RPMI7951 (cell line): Measurements from ENCODE around the gene HSPA1A. TPM values are rescaled to one million over a fixed set of nuclear protein-coding genes. Genes with fewer than 3 reads are reported as not detected.
A peak's percentile ranks its signal among the peaks of the same experiment; 100 is the strongest.

Source experiments
- DNase-seq: peaks from one replicate; pipeline ENCODE4 v3.0.0-alpha.2; 2012; ENCODE audit warnings: low read depth
- total RNA-seq: library from RNA; depleted of rRNA; stranded (reverse); fragments of >200 nt; shearing (Covaris generic); gene quantifications from 2 replicates; pipeline ENCODE4 v1.2.3, GENCODE V29; 2014; rRNA removed

Gene HSPA1A
- 141 and 155 TPM in 2 replicates for total RNA-seq

DNA sequence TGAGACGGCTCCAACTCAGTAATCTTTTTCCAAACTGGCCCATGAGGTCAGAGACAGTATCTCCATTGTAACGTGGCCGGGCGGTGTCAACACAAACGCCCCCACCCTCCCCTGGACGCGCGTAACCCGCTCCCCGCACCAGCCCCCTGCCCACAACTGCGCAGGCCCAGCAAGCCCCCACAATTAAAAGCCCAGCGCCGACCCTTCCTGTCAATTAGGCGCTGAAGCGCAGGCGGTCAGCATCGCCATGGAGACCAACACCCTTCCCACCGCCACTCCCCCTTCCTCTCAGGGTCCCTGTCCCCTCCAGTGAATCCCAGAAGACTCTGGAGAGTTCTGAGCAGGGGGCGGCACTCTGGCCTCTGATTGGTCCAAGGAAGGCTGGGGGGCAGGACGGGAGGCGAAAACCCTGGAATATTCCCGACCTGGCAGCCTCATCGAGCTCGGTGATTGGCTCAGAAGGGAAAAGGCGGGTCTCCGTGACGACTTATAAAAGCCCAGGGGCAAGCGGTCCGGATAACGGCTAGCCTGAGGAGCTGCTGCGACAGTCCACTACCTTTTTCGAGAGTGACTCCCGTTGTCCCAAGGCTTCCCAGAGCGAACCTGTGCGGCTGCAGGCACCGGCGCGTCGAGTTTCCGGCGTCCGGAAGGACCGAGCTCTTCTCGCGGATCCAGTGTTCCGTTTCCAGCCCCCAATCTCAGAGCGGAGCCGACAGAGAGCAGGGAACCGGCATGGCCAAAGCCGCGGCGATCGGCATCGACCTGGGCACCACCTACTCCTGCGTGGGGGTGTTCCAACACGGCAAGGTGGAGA is at the start of gene HSPA1A, which contains the start of gene HSPA1L:
Gene HSPA1A, plus strand, starts transcription at position 519 of the 814 bp plus-strand sequence. Its CDS starts 214 bp downstream, at position 733.
Gene HSPA1L, minus strand, starts transcription at position 259 of the 814 bp plus-strand sequence. CDS start 3,311 bp downstream, outside the sequence.
- peak; percentile 97 for DNase-seq

DNA sequence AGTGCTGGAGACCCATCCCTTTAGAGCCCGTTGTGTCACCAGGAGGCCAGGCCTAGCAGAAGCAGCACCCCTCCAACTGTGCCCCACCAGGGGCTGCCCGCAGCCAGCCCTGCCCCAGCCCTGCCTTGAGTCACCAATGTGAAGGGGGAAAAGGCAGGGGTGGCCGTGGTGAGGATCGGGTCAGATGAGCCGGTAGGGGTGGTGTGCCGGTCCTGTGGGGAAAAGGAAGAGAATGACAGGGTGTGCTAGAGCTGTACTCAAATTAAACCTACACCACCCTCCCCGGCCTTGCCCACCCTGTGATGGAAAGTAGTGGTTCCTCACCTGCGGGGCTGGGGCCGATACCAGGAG is 49.8 kb upstream of the HSPA1A start:
- DNase-seq, result no peak

DNA sequence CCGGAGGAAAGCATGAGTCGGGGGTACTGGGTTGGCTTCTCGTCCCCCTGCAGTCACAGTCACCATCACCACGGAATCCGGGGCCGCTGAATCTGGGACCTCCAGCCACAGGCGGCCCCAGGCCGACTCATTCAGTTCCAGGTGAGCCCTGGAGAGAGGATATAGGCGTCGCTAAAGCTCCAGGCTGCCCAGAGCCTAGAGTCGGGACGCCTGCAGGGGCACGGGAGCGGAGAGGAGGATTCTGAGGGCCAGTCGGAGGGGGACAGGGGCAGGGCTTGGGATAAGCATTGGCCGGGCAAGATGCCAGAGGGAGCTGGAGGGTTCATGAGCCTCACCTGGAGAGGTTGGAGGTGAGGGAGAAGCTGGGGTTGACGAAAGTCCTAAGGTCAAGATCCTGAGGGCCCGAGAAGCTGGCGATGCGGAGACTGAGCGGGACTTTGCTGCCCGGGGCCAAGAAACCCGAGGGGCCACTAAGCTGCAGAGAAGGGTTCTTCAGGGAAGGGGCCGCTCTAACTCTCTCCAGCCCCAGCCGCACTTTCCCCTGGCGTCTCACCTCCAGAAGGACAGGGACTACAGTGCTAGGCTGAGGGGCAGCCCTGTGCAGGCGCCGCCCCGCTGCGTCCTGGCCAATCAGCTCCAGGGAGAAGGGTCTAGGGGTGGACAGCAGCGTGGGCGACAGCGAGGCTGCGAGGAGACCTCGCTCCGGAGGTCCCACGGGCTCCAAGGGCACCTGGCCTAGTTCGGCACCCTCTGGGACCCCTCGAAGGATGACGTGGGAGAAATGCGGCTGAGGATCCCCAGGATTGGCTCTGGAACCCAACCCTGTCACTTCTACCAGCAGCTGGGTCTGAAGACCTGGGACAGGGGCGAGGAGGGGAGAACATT is 49.2 kb upstream of the HSPA1A start:
- DNase-seq, result no peak

DNA sequence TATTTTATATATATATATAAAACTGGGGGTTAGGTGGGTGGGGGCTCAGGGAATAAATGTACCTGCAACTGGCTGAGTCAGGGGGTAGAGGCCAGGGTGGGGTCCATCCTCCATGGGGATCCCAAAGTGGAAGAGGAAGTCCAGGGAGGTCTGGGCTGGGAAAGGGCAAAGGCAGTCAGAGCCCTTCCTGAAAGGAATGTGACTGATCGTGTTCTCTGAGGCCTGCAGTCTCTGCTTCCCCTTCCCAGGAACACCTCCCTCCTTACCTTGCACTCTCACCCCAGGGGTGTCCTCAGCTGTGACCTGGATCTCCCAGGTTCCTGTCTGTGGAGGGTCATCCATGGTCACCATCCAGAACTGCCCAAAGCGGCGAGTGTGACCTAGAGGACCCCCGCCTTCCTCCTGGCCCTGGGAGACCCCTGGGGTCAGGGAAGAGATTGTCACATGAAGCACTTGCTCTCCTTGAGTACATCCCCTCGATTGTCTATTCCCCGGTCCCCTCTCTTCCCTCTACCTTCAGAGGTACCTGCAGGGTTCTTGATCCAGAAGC is 48.2 kb upstream of the HSPA1A start:
- no peak for DNase-seq

DNA sequence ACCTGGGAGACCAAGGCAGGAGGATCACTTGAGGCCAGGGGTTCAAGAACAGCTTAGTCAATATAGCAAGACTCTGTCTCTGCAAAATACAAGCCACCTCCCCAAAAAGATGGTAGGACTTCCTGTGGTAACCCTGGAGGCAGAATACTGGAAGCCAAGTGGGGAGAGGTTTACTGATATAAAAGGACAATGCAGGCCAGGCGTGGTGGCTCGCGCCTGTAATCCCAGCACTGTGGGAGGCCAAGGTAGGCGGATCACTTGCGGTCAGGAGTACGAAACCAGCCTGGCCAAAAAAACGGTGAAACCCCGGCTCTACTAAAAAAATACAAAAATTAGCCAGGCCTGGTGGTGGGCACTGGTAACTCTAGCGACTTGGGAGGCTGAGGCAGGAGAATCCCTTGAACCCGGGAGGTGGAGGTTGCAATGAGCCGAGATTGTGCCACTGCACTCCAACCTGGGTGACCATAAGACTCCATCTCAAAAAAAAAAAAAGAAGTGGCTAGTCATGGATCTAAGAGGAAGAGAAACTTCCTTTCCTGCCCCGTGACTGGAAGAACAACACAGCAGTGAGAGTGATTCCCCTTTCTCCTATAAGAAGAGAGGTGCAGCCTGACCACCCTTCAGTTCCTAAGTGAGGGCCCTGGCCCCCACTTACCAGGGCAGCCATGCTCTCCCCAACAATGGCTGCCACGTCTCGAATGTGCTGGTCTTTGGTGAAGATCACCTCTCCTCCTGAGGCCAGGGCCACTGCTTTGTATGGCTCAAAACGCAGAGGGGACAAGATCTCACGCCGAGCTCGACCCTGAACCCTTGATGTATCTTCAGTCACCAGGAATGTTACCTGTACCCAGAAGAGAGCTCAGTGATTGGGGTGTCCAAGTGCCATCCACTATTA is 46.7 kb upstream of the HSPA1A start:
- no peak for DNase-seq

DNA sequence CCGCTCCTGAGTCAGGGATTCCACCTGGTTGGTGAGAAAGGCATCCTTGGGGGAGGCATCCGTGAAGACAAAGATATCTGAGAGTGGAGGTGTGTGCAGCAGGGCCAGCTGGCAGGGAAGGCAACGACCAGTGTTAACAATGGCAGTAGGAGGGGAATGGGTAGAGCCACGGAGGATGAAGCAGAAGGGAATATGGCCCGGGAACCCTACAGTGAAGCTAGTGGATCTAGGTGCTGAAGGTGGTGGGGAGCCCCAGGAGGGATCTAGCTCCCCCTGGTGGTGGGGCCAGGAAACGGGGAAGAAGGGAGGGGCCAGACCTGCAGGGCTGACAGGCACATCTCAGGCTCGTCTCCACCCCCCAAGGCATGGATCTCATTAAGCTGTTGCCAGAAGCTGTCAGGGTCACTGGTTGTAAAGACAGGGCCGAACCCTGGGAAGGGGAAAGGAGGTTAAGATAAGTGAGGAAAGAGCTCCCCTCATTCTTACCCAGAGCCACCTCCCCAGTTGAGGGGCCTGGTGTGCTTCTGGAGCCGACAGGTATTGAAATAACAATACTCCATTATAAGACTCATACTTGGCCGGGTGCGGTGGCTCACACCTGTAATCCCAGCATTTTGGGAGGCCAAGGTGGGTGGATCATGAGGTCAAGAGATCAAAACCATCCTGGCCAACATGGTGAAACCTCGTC is 45.5 kb upstream of the HSPA1A start:
- peak; percentile 61 for DNase-seq

DNA sequence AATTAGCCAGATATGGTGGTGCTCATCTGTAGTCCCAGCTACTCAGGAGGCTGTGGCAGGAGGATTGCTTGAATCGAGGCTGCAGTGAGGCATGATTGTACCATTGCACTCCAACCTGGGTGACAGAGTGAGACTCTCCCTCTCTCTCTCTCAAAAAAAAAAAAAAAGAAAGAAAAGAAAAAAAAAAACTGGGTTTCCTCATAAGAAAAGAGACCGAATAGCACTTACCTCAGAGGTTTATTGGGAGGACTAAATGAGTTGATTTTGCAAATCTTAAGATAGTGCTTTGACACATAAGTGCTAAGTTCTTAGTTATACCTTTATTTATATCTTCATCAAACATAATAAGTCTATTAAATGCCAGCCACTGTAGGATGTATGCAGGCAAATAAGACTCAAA is 44.5 kb upstream of the HSPA1A start:
- no peak for DNase-seq

DNA sequence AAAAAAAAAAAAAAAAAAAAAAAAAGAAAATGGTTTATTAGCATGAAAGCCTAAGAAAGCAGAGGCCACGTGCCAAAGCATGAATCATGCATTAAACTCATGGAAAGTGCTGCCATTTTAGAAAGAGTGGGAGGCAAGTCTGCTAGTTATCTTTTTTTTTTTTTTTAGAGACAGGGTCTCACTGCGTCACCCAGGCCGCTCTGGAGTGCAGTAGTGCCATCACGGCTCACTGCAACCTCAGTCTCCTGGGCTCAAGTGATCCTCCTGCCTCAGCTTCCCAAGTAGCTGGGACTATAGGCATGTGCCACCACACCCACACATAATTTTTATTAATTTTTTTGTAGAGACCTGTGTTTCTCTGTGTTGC is 43.4 kb upstream of the HSPA1A start:
- DNase-seq, result peak; percentile 57

DNA sequence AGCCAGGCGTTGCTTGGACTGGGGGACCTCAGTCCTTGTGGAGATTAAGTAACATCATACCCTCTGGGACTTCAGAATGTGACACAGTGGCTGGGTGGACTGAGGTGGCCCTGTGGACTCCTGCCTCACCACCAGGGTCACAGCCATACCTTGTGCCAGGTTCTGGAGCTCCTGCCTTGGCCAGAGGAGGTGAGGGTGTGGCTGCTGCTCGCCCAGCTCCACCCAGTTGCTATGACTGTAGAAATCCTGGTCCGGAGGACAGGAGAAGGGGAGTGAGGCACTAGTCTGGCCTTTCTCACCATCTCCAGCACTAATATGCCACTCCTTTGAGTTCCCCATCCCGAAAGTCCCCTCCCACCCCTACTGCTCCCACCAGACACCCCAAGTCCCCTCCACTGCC is 40.2 kb upstream of the HSPA1A start:
- DNase-seq, result no peak

DNA sequence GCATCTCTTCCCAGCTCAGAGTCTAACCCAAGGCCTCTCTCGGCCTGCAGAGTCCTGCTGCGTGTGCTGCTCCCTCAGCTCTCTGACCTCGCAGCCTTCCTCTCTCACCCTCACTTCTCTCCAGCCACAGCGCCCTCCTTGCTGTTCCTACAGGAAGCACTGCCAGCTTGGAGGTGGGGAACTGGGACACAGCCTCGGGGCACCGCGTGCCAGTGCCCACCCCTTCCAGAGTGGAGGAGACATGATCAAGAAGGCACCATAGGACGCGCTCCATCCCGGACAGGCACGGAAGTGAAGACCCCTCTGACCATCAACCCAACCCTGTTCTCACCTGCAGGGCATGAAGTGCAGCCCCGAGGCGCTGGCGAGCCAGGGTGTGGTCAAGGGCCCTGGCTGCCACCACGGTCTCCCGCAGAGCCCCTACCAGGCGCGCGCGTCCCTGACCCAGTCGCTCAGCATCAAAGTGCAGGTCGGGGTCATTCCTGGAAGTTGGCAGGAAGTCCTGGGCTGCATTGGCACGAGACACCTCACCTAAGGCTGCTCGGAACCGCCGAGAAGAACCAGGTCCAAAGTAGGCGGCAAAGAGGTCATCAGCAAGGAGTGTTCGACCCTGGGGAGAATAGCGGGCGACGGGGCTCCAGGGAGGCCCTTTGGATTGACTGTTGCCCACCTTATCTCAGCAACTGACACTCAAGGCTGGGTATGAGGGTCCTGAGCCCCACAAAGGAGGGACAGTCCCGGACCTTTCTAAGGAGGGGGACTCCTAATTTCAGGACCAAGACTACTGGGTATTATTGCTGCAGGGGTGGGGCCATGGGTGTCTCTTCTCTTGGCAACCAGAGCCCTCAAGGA is 39.5 kb upstream of the HSPA1A start:
- no peak for DNase-seq

DNA sequence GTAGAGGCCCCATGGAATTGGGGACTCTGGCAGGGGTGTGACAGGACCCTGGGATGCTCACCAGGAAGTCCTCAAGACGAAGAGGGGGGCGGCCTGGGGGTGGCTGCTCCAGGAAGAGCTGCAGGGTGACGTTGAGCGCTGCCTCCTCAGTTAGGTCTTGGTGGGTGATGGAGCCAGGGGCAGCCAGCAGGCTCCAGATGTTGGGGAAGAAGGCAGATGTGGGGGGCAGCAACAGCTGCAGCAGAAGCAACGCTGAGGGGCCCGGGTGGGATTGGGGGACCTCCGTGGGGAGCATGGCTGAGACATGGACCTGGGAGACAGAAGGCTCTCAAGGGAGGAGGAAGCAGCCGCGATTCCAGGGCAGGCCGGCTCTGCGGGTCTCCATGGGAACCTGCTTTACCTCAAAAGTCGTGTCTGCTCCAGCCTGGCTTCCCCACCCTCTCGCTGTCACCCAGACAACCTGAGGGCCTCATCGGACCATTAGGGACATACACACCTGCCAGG is 38.8 kb upstream of the HSPA1A start:
- no peak for DNase-seq

DNA sequence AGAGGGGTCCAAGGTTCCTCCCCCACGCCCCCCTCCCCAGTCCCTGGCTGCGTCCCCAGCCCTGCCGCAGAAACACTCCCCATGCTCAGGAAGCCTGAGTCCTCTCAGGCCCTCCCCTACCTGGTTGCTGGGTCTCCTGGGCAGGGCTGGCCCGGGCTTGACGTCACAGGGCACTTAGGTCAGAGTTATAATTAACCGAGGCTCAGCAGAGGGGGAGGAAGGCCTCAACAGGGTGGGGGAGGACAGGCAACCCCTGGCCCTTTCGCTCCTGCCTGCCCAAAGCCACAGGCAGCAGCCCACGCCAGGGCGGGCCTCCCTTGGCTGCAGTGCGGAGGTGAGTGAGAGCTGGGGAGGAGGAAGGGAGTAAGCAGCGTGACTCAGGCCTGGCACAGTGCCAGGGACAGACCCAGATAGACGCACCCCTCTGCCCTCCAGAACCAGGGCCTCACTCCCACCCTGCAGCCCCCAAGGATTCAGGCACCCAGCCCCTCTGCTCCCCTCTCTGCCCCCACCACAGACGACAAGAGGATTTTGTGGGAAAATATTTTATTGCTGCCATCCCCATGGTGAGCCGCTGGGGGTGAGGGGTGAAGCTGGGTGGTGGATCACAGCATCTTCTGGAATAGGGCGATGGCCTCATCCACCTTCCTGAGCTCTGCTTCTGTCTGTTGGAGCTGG is 38.2 kb upstream of the HSPA1A start, which contains the start of gene VWA7:
Gene VWA7, minus strand, starts transcription at position 340 of the 678 bp plus-strand sequence. CDS start 549 bp downstream, outside the sequence.
- peak; percentile 75 for DNase-seq

DNA sequence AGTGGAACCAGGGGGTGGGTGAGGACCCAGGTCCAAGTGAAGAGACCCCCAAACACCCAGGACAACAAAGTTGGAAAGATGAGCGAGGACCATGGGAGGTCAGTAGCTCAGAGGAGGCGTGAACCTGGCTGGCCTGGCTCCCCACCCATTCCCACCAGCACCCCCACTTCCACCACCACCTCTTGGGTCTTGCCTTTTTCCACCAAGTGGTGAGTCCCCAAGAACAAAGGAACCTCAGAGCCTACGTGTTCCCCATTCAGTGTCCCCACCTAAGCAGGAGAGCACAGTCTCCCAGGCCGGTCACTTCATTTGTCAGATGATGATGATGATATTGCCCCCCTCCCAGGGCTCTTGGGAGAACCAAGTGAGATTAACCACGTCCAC is 37.7 kb upstream of the HSPA1A start:
- no peak for DNase-seq

DNA sequence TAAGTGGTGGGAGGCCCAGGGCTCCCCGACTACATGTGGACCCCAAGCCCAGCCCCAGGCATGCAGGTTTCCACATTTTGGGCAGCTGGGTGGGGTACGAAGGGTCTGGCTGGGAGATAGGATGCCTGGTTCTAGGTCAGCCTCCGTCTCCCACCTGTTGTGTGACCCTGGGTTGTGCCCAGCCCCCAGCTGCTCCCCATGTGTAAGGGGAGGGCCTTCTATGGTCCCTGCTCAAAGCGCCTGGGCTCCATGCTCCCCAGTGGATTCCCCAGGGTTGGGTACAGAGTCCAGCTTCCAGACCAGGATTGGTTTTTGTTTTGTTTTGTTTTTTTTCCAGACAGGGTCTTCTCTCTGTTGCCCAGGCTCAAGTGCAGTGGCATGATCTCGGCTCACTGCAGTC is 37.1 kb upstream of the HSPA1A start:
- no peak for DNase-seq

DNA sequence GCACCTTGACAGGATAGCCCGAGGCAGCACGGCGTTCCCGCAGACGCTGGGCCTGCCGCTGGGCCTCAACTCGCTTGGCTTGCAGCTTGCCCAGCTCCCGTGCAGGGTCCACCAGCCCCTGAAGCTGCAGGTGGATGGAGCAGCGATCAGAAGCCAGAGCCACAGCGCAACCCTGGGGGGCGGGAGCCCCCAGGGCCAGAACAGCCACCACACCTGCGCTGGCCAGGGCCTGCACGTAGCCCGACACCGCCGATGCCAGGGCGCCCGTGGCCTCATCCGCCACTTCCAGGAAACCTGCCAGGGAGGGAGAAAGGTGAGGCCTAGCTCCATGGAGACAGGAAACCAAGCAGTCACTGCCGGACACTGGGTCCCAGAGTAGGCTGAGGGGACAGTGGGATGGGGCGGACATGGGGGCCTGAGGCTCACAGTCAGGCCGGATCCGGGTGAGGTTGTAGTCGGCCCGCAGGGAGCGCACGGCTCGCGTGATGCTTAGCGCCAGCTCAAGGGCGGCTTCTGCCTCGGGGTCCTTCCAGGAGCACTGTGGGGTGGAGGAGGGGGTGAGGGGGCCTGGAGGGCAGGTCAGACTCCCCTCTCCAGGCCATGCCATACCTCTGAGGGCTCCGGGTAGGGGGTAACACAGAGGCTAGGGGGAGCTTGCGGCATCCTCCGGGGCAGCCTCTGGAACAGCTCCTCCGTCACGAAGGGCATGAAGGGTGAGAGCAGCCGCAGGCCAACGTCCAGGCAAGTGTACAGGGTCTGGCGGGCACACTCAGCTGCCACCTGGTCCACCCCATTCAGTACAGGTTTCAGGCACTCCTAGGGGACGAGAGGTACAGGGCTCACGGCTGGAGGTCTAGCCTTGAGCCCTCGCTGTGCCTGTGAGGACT is 36.1 kb upstream of the HSPA1A start:
- no peak for DNase-seq

DNA sequence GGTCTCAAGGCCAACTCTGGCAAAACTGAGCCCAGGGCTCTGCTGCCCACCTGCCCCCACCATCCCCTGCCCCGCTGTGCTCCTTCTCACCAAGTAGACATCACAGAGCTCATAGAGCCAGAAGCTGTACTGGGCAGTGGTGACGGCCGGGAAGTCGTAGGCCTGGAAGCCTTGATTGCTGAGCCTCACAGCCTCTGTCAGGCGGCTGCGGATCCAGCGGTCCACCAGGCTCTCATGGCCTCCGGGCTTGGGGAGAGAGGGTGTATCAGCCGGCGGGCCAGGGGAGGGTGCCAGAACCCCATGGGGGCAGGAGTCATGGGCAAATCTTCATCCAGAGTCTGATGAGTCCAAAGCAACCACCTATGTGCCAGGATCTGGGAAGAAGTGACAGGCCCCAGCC is 35.4 kb upstream of the HSPA1A start:
- DNase-seq, result no peak

DNA sequence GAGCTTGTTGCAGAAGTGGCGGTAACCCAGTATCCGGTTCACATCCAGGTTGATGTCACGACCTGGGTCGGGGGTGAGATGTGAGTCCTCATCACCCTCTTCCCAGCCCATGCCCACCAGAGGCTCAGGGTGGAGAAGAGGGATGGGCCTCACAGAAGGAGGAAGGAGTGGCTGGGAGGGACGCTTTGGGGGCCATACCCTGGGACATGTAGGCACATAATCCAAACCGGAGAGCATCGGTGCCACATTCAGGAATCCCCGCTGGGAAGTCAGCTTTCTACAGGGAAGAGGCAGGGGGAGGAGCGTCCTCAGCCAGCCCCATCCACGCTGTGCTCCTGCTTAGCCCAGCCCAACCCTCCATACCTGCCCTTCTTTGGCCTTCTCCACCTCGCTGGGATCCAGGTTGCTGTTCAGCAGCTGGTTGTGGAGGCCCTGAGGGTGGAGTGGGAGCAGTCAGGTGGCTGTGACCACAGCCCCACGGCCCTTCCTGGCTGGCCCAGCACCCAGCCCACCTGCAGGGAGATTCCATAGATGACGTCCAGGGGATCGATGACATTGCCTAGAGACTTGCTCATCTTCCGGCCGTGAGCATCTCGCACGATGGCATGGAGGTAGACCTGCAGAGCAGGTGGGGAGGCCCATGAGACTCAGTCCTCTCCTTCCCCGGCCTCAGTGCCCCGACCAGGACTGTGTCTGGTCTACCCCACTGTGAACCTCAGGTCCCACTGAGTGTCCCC is 34.7 kb upstream of the HSPA1A start:
- no peak for DNase-seq
